ENCODE results near the gene CS.

CS gene

DNA sequence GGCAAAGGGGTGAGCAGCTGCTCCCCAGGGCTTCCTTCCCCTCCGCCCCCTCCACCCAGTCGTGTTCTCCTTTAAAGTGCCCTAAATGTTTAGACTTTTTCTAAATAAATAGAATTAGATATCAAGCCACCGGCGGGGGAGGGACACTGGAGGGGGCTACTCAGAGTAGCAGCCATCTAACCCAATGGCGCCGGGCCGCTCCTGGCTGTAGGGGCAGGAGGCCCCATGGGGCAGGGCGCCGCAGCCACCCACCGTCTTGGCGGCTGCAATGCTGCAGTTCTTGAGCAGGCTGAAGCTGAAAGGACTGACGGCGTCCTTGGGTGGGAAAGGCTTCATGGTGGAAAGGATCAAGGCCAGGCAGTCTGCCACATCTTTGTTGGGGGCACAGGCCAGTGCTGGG, 57.1 kb downstream of the CS start:
- no peaks in the 10 kb centered on the region for H3K27me3 ChIP-seq (ENCODE audit: control insufficient read depth, low read length)
- no peak overlapping the region for H3K27ac ChIP-seq (ENCODE audit: low read depth, low read length)
- no peak overlapping the region for H3K4me2 ChIP-seq (ENCODE audit: low read length)

DNA sequence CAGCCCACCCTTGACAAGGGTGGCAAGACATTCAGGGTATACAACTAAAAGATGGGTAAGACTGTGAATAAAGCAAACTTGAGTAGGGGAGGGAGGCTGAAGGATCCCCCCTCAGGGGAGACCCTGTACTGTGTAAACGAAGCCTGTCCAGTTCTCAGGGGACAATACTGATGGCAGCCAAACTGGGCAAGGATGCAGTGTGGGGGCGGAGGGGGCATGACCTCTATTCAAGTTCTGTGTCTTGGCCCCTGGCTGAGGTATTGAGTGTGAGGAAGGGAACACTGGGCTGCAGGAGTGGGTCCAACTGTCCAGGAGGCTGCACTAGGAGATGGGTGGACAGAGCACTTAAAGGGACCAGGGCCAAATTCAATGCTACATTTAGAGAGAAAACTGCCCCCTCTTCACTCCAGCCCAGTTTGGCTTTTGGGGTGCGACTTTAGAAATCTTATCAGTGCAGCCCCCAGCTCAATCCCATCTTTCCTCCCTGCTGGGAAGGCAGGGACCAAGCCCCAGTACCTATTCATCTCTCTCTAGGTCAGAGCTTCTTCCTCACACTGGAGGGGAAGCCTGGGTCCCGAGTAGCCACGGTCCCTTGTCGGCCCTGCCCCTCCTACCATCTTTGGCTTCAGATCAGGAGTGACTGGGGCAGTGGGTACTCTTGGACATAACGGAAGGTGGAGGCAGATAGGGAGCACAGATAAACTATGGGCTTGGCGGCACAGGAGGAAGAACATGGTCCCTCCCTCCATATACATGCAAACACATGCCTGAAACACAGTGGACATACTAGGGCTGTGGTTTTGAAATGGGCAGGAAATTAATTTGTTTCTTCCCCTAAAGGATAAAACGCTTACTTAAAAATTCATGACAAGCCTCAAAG, 58.5 kb downstream of the CS start:
- H3K9me2 ChIP-seq (replicated peaks; ENCODE audit: control insufficient read depth, low read length): no peaks in the 10 kb centered on the region
- H3K36me3 ChIP-seq (ENCODE audit: control insufficient read depth, low read length): peaks cover 52% of the 10 kb centered on the region
- no peak overlapping the region for H3K4me2 ChIP-seq (ENCODE audit: low read length)
- H4K20me1 ChIP-seq (ENCODE audit: control insufficient read depth, insufficient read depth, low read depth, low read length): no peaks in the 10 kb centered on the region
- no peaks in the 10 kb centered on the region for H3K9me3 ChIP-seq (ENCODE audit: control insufficient read depth, insufficient read depth, low read length)
- H3K27me3 ChIP-seq (ENCODE audit: control insufficient read depth, low read length): no peaks in the 10 kb centered on the region
- TF ChIP-seq, protein P1, sequence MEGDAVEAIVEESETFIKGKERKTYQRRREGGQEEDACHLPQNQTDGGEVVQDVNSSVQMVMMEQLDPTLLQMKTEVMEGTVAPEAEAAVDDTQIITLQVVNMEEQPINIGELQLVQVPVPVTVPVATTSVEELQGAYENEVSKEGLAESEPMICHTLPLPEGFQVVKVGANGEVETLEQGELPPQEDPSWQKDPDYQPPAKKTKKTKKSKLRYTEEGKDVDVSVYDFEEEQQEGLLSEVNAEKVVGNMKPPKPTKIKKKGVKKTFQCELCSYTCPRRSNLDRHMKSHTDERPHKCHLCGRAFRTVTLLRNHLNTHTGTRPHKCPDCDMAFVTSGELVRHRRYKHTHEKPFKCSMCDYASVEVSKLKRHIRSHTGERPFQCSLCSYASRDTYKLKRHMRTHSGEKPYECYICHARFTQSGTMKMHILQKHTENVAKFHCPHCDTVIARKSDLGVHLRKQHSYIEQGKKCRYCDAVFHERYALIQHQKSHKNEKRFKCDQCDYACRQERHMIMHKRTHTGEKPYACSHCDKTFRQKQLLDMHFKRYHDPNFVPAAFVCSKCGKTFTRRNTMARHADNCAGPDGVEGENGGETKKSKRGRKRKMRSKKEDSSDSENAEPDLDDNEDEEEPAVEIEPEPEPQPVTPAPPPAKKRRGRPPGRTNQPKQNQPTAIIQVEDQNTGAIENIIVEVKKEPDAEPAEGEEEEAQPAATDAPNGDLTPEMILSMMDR (IDR thresholded peaks at IDR 0.05; ENCODE audit: low read depth, low read length, poor library complexity, severe bottlenecking): no peak
- no peak for TF ChIP-seq EZH2phosphoT487 (IDR thresholded peaks at IDR 0.05; ENCODE audit: borderline replicate concordance, low read length)
- H3K4me3 ChIP-seq (ENCODE audit: low read length): no peak overlapping the region
- H3K4me1 ChIP-seq (ENCODE audit: control insufficient read depth, low read length): peaks cover 17% of the 10 kb centered on the region
- H3K27ac ChIP-seq (ENCODE audit: low read depth, low read length): no peak overlapping the region
- H3F3A ChIP-seq (ENCODE audit: control insufficient read depth, insufficient read depth): no peaks in the 10 kb centered on the region
- H3K79me2 ChIP-seq (ENCODE audit: control insufficient read depth, low read length): no peaks in the 10 kb centered on the region

More for the DNA sequence above, 57.1 kb downstream of the CS start:
- no peak overlapping the region for H3K4me3 ChIP-seq (ENCODE audit: low read length)
- H3F3A ChIP-seq (ENCODE audit: control insufficient read depth, insufficient read depth): no peaks in the 10 kb centered on the region
- no peaks in the 10 kb centered on the region for H3K9me2 ChIP-seq (replicated peaks; ENCODE audit: control insufficient read depth, low read length)
- H3K9me3 ChIP-seq (ENCODE audit: control insufficient read depth, insufficient read depth, low read length): no peaks in the 10 kb centered on the region
- H3K4me1 ChIP-seq (ENCODE audit: control insufficient read depth, low read length): peaks cover 17% of the 10 kb centered on the region
- no peaks in the 10 kb centered on the region for H3K79me2 ChIP-seq (ENCODE audit: control insufficient read depth, low read length)
- TF ChIP-seq, protein P1 (IDR thresholded peaks at IDR 0.05; ENCODE audit: low read depth, low read length, poor library complexity, severe bottlenecking): no peak
- TF ChIP-seq EZH2phosphoT487 (IDR thresholded peaks at IDR 0.05; ENCODE audit: borderline replicate concordance, low read length): no peak
- peaks cover 60% of the 10 kb centered on the region for H3K36me3 ChIP-seq (ENCODE audit: control insufficient read depth, low read length)
- H4K20me1 ChIP-seq (ENCODE audit: control insufficient read depth, insufficient read depth, low read depth, low read length): no peaks in the 10 kb centered on the region

DNA sequence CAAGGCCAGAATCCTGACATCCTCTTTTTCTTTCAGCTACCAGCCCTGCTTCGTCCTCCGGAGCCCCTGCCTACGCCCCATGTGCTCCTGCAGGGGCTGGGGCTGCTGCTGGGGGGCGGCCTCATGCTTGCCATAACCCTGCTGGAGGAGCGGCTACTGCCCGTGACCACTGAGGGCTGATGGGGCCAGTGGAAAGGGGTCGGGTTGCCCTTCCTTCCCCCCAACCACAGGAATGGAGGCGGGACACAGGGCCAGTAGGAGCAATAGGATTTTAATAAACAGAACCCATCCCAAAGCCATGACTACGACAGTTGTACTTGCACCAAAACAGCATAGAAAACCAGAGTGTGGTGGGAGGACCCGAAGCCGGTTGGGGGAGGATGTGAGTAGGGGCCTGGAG, 62.6 kb downstream of the CS start:
- H4K20me1 ChIP-seq (ENCODE audit: control insufficient read depth, insufficient read depth, low read depth, low read length): no peaks in the 10 kb centered on the region
- H3F3A ChIP-seq (ENCODE audit: control insufficient read depth, insufficient read depth): no peaks in the 10 kb centered on the region
- H3K4me1 ChIP-seq (ENCODE audit: control insufficient read depth, low read length): peaks cover 6% of the 10 kb centered on the region
- no peaks in the 10 kb centered on the region for H3K9me3 ChIP-seq (ENCODE audit: control insufficient read depth, insufficient read depth, low read length)
- TF ChIP-seq EZH2phosphoT487 (IDR thresholded peaks at IDR 0.05; ENCODE audit: borderline replicate concordance, low read length): no peak
- TF ChIP-seq, protein P1 (IDR thresholded peaks at IDR 0.05; ENCODE audit: low read depth, low read length, poor library complexity, severe bottlenecking): no peak
- H3K36me3 ChIP-seq (ENCODE audit: control insufficient read depth, low read length): peaks cover 19% of the 10 kb centered on the region
- H3K27ac ChIP-seq (ENCODE audit: low read depth, low read length): no peak overlapping the region
- H3K4me2 ChIP-seq (ENCODE audit: low read length): no peak overlapping the region
- no peaks in the 10 kb centered on the region for H3K79me2 ChIP-seq (ENCODE audit: control insufficient read depth, low read length)
- no peaks in the 10 kb centered on the region for H3K9me2 ChIP-seq (replicated peaks; ENCODE audit: control insufficient read depth, low read length)
- no peaks in the 10 kb centered on the region for H3K27me3 ChIP-seq (ENCODE audit: control insufficient read depth, low read length)
- H3K4me3 ChIP-seq (ENCODE audit: low read length): no peak overlapping the region
